Measurements from ENCODE around the gene LMTK3.
"Not testable (repeated sequence)": the region's sequence is repeated elsewhere in the genome, so short reads cannot be mapped to it uniquely, and the experiment has no call there.

The LMTK3 gene

DNA sequence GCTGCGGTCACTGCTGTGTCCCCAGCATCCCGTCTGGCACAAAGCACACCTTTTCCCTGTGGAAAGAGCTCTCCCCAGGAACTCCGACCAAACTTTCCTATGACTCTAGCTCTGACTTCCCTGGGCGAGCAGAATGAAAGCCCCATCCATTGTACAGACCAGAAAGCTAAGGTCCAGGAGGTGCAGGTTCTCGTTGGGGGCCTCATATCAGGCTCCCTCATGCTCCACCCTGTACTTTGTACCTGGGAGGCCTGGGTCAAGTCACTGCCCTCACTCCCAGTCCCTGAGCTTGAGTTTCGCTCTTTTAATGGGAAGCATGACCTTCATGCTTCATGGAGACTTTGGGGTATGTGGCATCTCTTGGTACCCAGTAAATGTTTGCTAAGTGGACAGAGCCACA is 24.1 kb downstream of the LMTK3 start:
- no peak for DNase-seq

DNA sequence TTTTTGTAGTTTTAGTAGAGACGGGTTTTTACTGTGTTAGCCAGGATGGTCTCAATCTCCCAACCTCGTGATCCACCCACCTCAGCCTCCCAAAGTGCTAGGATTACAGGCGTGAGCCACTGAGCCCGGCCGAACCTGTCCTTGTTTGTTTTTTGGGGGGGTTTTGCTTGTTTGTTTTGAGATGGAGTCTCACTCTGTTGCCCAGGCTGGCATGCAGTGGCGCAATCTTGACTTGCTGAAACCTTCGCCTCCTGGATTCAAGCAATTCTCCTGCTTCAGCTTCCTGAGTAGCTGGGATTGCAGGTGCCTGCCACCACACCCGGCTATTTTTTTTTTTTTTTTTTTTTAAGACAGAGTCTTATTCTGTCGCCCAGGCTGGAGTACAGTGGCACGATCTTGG is 24.9 kb downstream of the LMTK3 start:
- not testable (repeated sequence) for DNase-seq

DNA sequence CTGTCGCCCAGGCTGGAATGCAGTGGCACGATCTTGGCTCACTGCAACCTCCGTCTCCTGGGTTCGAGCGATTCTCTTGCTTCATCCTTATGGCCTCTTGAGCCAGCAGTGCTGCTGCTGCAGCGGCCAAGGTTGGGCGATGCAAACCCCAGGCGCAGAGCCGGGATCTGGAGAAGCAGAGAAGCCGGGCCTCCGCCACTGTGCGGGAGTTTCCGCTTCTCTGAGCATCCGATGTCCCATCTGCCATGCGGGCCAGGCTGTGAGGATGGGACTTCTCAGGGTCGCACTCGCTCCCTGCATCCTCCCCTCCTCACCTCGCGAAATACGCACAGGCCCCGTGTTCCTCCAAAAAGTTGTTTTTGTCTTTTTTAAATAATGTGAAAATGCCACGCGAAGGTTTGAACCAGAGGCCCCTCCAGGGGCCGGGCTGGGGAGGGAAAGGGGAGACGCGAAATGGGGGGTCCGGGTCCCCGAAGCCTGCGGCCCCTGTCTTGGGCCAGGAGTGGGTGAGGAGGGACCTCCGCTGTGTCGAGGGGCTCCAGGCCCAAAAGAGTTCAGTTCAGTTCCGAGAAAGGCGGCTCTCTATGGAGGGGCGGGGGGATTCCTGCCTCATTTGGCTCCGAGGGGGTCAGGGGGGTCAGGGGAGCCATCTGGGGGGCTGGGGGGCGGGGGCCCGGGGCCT is 26.6 kb downstream of the LMTK3 start:
- no peak for DNase-seq

DNA sequence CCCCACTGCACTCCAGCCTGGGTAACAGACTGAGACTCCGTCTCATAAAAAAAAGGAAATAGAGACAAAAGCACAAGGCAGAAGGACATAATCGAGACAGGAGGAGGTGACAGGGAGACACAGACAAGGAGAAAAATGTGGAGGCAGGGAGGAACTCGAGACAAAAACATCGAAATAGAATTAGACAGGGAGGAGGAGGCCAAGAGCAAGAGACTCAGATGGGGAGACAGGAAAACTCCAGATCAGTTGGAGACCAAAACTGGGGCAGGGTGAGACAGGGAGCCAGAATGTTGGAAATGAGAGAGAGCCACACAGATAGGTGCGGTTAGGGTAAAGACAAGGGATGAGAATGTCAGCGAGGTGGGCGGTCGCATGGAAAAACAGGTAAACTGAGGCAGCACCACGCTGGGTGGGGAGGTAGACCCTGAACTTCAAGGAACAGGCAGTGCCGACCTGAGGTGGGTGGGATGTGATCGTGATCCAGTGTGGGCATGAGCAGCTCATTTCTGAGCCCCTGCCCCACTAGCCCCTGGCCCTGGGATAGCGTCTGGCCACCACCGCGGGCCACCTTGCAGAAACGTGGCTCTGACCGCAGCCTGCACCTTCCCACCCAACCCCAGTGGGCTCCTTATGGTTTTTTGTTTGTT is 27.3 kb downstream of the LMTK3 start:
- DNase-seq: no peak

DNA sequence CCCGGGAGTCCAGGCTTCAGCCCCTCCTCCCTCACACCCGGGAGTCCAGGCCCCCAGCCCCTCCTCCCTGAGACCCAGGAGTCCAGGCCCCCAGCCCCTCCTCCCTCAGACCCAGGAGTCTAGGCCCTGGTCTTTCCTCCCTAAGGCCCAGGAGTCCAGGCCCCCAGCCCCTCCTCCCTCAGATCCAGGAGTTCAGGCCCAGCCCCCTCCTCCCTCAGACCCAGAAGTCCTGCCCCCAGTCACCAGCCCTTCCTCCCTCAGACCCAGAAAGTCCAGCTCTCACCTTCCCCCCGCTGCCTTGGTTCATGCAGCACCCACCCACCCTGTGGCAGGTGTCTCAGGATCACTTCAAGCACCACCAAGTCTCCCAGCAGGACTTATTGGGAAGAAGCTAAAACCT is 28.3 kb downstream of the LMTK3 start:
- DNase-seq: no peak

DNA sequence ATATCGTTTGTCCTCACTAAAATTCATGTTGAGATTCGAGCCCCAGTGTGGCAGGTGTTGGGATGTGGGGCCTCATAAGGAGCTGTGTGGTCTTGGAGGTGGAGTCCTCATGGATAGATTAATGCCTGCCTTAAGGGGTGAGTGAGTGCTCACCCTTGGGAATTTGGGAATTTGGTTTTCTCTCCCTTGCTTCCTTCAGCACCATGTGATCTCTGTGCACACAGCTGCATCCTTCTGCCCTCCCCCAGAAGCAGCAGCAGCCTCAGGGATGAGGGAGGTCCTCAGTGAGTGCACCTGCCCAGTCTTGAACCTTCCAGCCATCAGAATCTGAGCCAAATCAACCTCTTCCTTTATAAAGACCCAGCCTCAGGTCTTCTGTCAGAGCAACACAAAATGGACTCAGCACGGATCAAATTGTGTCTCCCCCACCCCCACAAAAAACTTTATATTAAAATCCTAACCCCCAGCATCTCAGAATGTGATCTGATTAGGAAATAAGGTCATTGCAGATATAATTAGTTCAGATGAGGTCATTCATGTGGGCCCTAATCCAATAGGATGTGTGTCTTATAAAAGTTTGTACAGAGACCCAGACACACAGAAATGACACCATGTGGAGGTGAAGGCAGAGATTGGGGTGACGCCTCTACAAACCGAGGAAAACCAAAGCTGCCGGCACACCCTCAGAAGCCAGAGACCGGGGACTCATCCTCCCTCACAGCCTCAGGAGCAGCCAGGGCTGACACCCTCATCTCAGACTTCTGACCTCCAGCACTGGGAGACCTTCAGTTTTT is 29.6 kb downstream of the LMTK3 start:
- DNase-seq: no peak

DNA sequence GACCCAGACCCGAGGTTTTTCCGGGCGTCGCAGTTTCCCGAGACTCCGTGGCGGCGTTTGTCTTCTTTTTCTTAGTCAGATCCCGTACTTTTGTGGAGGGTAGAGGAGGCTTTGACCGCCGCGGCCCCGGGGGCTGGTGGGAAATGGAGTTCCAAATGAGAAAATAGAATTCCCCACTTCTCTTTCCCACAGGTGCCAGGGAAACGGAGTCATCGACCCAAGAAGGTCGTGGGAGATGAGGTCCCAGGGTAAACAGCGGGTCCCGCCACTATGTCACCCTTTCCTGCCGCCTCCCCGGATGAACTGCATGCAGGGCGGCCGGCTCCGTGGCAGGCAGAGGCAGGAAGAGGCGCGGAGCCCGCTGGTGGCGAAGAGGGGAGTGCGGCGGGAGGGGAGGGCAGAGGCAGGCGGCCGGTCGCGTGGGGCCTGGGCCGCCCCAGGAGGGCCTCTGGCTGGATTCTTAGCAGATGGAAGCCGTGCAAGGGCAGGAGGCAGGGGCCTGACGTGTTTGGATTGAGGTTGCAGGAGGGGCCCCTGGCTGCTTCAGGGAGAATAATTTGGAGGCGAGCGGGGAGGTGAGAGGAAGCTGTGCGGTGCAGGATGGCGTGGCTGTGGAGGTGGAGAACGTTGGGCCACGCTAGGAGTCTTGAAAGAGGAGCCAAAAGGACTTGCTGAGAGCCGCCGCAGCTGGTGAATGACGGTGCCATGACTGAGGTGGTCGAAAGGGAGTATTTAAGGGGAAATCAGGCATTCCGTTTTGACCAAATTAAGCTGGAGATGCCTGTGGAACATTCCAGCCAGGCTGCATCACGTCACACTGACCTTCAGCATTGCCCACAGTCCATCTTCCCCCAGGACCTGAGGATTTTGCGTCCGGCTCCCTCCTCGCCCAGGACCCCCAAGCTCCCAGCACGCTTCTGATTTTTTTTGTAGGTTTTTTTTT is 30.8 kb downstream of the LMTK3 start:
- DNase-seq: peak; percentile 58

DNA sequence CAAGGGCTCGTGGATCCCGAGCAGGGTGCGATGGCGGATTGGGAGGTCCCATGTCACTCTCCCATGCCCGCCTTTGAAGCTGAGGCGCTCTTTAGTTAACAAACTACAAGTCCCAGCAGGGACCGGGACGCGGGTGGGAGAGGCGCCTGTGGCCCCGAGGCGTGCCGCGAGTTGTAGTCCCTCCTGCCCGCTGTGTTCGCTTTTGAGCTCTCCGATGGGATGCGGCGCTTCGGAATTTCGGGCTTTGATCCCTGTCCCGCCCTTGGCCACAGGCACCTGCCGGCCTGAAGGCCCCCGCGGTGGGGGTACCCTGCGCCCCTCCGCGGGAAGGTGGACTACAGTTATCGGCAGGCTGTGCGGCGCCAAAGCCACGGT is 31.5 kb downstream of the LMTK3 start:
- no peak for DNase-seq

DNA sequence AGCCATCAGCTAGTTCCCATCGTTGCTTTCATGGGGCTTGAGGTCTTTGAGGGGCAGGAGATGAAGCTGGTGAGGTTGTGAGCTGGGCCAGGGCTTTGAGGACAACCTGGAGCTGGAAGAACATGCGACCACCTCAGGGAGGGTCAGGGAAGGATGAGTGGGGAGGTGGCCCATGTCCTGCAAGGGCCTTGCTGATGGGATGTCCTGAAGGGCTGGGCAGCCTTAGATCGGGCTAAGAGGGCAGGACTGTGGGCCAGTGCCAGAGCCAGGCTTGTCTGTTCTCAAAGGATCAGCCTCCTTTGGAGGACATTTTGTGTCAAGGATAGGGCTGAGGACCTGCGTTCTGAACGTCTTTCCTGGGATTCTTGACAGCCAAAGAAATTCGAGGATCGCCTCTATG is 31.9 kb downstream of the LMTK3 start:
- no peak for DNase-seq

DNA sequence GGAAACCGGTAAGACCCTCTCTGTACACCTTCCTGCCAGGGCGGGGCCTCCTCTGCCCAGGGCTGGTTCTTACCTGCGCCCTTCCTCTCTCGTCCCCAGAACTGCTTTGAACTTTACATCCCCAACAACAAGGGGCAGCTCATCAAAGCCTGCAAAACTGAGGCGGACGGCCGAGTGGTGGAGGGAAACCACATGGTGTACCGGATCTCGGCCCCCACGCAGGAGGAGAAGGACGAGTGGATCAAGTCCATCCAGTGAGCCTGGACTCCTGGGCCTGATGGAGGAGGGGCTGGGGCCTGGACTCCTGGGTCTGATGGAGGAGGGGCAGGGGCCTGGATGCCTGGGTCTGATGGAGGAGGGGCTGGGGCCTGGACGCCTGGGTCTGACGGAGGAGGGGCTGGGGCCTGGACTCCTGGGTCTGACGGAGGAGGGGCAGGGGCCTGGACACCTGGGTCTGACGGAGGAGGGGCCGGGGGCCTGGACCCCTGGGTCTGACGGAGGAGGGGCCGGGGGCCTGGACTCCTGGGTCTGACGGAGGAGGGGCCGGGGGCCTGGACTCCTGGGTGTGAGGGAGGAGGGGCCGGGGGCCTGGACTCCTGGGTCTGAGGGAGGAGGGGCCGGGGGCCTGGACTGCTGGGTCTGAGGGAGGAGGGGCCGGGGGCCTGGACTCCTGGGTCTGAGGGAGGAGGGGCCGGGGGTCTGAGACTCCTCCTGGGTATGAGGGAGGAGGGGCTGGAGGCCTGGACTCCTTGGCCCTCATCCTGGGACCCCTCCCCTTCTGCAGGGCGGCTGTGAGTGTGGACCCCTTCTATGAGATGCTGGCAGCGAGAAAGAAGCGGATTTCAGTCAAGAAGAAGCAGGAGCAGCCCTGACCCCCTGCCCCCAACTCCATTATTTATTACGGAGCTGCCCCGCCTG is 33.0 kb downstream of the LMTK3 start:
- DNase-seq: no peak

DNA sequence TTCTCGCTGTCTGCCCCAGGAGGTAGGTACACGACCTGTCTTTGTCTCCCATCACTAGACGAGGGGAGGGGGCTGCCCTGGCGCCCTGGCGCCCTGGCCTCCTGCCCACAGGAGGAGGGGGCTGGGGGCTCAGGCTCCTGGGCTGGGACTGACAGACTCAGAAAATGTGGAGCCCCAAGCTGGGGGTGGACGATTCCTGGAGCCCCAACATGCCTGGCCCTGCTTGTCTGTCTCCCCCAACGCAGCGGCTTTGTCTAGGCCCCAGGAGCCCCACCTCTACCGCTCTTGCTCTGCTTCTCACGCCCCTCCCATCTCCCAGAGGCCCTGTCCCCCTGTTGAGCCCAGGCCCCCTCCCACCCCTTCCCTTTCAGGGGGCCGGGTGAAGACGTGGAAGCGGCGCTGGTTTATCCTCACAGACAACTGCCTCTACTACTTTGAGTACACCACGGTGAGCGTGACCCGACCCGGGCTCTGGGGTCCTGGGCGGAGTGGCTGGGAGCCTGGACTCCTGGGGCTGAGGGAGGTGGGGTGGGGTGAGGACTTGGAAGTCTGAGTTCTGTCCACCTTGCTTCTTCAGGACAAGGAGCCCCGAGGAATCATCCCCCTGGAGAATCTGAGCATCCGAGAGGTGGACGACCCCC is 33.8 kb downstream of the LMTK3 start:
- DNase-seq: no peak

DNA sequence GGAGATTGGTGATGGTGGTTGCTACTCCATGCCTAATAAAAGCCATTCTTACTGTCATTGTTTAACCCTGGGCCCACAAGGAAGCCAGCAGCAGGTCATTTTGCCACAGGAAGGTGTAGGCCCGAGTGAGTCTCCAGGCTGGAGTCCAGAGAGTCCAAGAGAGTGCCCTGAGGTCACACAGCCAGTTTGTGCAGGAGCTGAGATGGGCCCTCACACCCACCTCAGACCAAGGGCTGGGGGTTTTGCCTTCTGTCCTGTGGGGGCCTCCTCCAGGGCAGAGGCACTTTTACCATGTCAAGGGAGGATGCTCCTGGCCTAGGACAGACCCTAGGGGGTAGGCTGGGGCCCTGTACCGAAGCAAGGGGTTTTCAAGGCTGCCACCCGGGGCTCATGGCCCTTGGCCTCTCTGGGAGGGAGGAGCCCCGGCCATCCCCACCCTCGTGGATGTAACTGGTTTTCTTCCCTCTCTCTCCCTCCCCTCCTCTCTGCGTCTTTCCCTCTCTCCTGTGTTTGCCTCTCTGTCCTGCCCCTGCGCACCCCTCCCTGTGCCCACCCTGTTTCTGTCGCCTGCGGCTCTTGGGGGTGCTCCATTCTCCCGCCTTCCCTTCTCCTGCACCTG is 34.5 kb downstream of the LMTK3 start:
- DNase-seq: no peak

DNA sequence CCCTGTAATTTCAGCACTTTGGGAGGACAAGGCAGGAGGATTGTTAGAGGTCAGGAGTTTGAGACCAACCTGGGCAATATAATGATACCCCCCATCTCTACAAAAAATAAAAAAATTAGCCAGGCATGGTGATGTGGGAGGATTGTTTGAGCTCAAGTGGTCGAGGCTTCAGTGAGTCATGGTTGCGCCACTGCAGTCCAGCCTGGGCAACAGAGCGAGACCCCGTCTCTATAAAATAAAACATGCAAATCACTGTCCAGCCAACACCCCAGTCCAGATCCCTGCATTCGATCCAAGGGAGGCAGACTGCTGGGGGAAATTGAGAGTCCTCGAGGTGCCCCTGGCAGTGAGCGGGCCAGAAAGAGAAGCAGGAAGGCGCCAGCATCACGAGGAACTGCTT is 35.5 kb downstream of the LMTK3 start:
- no peak for DNase-seq

DNA sequence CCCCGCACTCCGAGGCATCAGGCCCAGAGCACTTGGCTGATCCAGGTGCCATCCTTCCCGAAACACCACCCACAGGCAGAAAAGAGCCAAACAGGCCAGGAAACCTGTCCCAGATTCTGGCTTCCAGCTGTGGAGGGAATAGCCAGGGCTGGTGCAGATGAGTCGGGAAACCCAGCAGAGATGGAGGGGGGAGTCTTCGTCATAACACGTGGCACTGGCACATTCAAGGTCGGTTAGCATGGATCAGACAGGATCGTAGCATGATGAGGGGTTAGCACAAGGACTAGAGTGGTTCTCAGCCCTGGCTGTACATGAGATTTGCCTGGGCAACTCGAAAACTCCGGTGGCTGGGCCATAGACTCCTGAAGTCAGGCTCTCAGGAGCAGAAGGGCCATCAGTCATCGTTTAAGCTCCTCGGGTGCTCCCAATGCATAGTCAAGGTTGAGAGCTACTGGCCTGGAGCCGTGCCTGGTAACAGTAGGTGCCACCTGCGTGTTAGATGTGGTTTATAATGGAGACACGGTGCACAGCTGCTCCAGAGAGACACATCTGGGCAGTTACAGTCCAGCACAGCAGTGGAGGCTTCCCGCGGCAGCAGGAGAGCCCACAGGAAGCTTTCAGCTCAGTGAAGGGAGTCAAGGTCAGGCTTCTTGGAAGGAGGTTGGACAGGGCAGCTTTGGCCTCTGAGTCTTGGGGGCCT is 36.1 kb downstream of the LMTK3 start:
- no peak for DNase-seq

DNA sequence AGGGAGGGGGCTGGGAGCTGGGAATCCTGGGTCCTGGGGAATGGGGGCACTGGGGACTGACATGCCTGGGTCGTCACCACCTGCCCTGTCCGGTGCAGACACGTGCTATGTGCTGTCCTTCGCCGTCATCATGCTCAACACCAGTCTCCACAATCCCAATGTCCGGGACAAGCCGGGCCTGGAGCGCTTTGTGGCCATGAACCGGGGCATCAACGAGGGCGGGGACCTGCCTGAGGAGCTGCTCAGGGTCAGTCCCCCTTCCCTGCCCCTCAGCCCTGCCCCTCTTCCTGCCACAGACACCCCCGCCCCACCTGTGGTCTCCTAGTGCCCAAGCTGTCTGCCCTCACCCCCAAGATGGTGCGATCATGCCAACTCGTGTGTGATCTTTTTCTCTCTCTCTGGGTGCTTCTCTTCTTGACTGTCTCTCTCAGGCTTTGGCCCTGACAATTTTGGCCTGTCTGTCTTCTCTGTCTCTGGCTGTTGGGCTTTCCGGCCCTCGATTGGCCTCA is 37.5 kb downstream of the LMTK3 start:
- DNase-seq: no peak

DNA sequence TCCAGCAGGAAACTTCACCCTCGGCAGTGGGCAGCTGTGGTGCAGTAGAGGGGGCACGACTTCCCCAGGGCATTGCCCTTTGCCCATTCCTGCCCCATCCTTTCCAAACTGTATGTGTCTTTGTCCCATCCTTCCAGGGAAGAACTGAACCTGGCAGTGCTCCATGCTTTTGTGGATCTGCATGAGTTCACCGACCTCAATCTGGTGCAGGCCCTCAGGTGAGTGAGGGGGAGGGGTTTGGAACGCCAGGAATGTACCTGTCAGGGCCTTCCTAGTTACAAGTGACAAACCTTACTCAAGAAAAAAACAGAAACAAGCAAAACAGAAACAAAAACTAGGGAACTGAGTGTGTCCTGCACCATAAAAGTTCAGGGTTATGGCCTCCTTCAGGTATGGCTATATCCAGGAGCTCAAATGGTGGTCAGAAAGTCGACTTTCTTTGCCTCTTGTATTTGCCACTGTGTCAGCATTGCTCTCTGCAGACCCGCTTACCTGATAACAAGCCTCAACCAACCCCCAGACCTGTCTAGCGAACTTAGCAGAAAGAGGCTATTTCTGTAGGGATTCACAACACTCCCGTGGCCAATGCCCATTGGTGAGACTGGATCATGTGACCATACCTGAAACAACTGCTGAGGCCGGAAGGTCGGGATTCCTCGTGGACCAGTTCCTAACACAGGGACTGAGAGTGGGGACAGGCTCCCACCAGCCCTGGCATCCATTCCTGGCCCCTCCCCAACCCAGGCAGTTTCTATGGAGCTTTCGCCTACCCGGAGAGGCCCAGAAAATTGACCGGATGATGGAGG is 38.3 kb downstream of the LMTK3 start:
- DNase-seq: no peak

DNA sequence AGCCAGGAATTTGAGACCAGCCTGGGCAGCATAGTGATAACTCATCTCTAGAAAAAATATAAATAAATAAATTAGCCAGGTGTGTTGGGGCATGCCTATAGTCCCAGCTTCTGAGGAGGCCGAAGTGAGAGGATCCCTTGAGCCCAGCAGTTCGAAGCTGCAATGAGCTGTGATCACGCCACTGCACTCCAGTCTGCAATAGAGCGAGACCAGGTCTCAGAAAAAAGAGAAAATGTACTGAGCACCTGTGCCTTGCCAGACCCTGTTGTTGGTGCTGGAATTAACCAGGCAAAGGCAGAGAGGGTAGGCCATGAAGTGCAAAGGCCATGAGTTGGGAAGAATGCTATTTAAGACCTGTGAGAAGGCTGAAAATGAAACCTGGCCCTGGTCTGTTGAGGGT is 39.8 kb downstream of the LMTK3 start:
- no peak for DNase-seq

DNA sequence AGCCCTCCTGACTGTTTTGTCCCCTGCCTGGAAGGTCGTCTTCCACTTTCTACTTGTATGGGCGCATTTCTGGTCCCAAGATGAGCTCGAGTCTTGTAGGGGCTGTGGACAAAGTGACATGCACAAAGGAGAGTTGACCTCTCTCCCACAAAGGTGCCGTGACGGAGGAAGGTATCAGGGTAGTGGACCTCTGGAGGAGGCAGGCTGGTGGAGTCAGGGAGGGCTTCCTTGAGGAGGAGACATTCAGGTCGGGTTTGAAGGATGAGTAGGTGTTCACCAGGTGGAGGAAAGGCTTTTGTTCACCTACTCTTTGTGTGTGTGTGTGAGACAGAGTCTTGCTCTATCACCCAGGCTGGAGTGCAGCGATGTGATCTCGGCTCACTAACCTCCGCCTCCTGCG is 40.8 kb downstream of the LMTK3 start:
- no peak for DNase-seq
